Measurements from ENCODE around the gene TMEM209.
"Not testable (repeated sequence)": the region's sequence is repeated elsewhere in the genome, so short reads cannot be mapped to it uniquely, and the experiment has no call there.

TMEM209 gene

GRCh38 chr7:130216750-130217149 is 11.5 kb upstream of the TMEM209 start:
- no peak for DNase-seq

- no peak for DNase-seq
Observed at GRCh38 chr7:130216025-130216424, 10.8 kb upstream of the TMEM209 start.

GRCh38 chr7:130213828-130214227 is 8.6 kb upstream of the TMEM209 start:
- DNase-seq: no peak

GRCh38 chr7:130210181-130210935 is 5.2 kb upstream of the TMEM209 start:
- DNase-seq: no peak

GRCh38 chr7:130208516-130208915 is 3.3 kb upstream of the TMEM209 start:
- no peak for DNase-seq

GRCh38 chr7:130207642-130208041 is 2.4 kb upstream of the TMEM209 start, which contains the start of gene SSMEM1:
Gene SSMEM1 (plus strand): TSS chr7:130207860. CDS start chr7:130207911, 51 bp downstream.
- DNase-seq: no peak

- DNase-seq: no peak
Observed at GRCh38 chr7:130207033-130207432, 1.8 kb upstream of the TMEM209 start.

GRCh38 chr7:130201796-130202195 is 3.4 kb downstream of the TMEM209 start:
- no peak for DNase-seq

GRCh38 chr7:130197094-130197493 is 8.1 kb downstream of the TMEM209 start:
- DNase-seq: no peak

- no peak for DNase-seq
Observed at GRCh38 chr7:130196476-130196875, 8.7 kb downstream of the TMEM209 start.

- DNase-seq: no peak
Observed at GRCh38 chr7:130195396-130195795, 9.8 kb downstream of the TMEM209 start.

GRCh38 chr7:130191791-130192190 is 13.4 kb downstream of the TMEM209 start:
- no peak for DNase-seq

- DNase-seq: no peak
Observed at GRCh38 chr7:130189343-130189742, 15.9 kb downstream of the TMEM209 start.

GRCh38 chr7:130187360-130187759 is 17.8 kb downstream of the TMEM209 start:
- no peak for DNase-seq

GRCh38 chr7:130184349-130184748 is 20.9 kb downstream of the TMEM209 start:
- not testable (repeated sequence) for DNase-seq

GRCh38 chr7:130182990-130183389 is 22.2 kb downstream of the TMEM209 start:
- DNase-seq: no peak

- DNase-seq: no peak
Observed at GRCh38 chr7:130181263-130181605, 24.0 kb downstream of the TMEM209 start.

GRCh38 chr7:130180571-130181262 is 24.5 kb downstream of the TMEM209 start:
- DNase-seq: no peak

GRCh38 chr7:130179631-130180030 is 25.6 kb downstream of the TMEM209 start:
- DNase-seq: no peak

GRCh38 chr7:130178251-130178650 is 27.0 kb downstream of the TMEM209 start:
- DNase-seq: no peak

- DNase-seq: no peak
Observed at GRCh38 chr7:130174237-130174959, 30.8 kb downstream of the TMEM209 start.

- DNase-seq: no peak
Observed at GRCh38 chr7:130162196-130162595, 43.0 kb downstream of the TMEM209 start.

- no peak for DNase-seq
Observed at GRCh38 chr7:130160455-130160854, 44.8 kb downstream of the TMEM209 start.

- no peak for DNase-seq
Observed at GRCh38 chr7:130160023-130160422, 45.2 kb downstream of the TMEM209 start.
